Measurements from ENCODE around the gene MSANTD2. TPM values are rescaled to one million over a fixed set of nuclear protein-coding genes. Genes with fewer than 3 reads are reported as not detected.

The MSANTD2 gene
- total and polyA plus RNA-seq, 2 experiments from 2014 or later, result 18.7 to 34.4 TPM

DNA sequence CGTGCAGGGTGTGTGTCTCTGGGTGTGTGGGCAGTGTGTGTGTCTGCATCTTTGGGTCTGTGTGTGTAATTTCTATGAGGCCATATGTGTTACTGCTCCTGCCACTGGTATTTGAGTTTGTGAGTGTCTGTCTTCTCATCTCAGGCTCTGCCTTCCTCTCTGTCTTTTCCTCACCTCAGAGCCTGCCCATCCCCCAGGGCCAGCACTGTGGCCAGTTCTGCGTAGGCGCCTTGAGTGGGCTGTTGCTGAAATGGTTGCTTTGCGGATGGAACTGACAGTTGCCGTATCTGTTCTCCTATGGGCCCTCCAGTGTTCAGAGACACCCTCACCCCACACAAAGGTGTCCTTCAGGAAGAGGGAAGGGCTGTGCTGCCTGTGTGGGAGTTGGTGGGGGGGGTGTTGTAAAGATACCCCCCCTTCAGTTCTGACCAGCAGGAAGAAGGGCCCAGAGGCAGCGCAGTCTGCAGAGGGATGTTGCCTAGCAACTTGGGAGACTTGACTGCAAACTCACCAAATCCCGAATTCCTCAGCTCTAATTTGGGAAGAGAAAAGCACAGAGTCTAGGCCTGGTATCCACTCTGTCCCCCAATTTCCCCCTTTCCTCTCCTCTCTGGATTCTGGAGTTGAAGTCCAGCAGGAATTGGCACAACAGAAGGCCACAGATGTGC, 62.4 kb downstream of the MSANTD2 start:
- Histone ChIP-seq H3F3A (replicated peaks; ENCODE audit: low read depth) (no peaks in the 10 kb centered on the region), H3K4me1 (ENCODE audit: insufficient read depth) (peaks cover 24% of the 10 kb centered on the region), H2AFZ (no peak overlapping the region), H3K27me3 (ENCODE audit: insufficient read depth) (peaks cover 85% of the 10 kb centered on the region), H3K36me3 (ENCODE audit: insufficient read depth) (no peaks in the 10 kb centered on the region), H4K20me1 (replicated peaks; ENCODE audit: insufficient read depth) (peaks cover 11% of the 10 kb centered on the region), H3K27ac (ENCODE audit: low read depth) (no peak overlapping the region), H3K4me3 (no peak overlapping the region), H3K4me2 (no peak overlapping the region), H3K79me2 (replicated peaks; ENCODE audit: insufficient read depth) (no peaks in the 10 kb centered on the region), H3K9me2 (ENCODE audit: insufficient read depth) (no peaks in the 10 kb centered on the region)
- Mint-ChIP-seq H3K27ac (no peak overlapping the region), H3K4me1 (peaks cover 14% of the 10 kb centered on the region), H3K9me3 (no peaks in the 10 kb centered on the region), H3K4me3 (no peak overlapping the region), H3K36me3 (ENCODE audit: low read depth) (no peaks in the 10 kb centered on the region; the same call in 2 of the 3 replicates), H3K27me3 (ENCODE audit: insufficient read depth, low read depth, poor library complexity) (peaks cover 66% of the 10 kb centered on the region)
- TF ChIP-seq, protein P1, sequence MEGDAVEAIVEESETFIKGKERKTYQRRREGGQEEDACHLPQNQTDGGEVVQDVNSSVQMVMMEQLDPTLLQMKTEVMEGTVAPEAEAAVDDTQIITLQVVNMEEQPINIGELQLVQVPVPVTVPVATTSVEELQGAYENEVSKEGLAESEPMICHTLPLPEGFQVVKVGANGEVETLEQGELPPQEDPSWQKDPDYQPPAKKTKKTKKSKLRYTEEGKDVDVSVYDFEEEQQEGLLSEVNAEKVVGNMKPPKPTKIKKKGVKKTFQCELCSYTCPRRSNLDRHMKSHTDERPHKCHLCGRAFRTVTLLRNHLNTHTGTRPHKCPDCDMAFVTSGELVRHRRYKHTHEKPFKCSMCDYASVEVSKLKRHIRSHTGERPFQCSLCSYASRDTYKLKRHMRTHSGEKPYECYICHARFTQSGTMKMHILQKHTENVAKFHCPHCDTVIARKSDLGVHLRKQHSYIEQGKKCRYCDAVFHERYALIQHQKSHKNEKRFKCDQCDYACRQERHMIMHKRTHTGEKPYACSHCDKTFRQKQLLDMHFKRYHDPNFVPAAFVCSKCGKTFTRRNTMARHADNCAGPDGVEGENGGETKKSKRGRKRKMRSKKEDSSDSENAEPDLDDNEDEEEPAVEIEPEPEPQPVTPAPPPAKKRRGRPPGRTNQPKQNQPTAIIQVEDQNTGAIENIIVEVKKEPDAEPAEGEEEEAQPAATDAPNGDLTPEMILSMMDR (conservative IDR thresholded peaks at IDR 0.05; ENCODE audit: low read depth in 2 of 2), result no peak
- TF ChIP-seq ZNF462 (CRISPR knock-in tag; IDR thresholded peaks at IDR 0.05), result no peak
- TF ChIP-seq JUNB (IDR thresholded peaks at IDR 0.05; ENCODE audit: unreplicated experiment), result no peak
- no peak for TF ChIP-seq CREB1 (CRISPR knock-in tag; IDR thresholded peaks at IDR 0.05; ENCODE audit: low read depth)
- no peak for TF ChIP-seq ZNF114 (CRISPR knock-in tag; IDR thresholded peaks at IDR 0.05)
- TF ChIP-seq EZH2phosphoT487 (IDR thresholded peaks at IDR 0.05; ENCODE audit: unreplicated experiment), result no peak
- TF ChIP-seq, protein P2, sequence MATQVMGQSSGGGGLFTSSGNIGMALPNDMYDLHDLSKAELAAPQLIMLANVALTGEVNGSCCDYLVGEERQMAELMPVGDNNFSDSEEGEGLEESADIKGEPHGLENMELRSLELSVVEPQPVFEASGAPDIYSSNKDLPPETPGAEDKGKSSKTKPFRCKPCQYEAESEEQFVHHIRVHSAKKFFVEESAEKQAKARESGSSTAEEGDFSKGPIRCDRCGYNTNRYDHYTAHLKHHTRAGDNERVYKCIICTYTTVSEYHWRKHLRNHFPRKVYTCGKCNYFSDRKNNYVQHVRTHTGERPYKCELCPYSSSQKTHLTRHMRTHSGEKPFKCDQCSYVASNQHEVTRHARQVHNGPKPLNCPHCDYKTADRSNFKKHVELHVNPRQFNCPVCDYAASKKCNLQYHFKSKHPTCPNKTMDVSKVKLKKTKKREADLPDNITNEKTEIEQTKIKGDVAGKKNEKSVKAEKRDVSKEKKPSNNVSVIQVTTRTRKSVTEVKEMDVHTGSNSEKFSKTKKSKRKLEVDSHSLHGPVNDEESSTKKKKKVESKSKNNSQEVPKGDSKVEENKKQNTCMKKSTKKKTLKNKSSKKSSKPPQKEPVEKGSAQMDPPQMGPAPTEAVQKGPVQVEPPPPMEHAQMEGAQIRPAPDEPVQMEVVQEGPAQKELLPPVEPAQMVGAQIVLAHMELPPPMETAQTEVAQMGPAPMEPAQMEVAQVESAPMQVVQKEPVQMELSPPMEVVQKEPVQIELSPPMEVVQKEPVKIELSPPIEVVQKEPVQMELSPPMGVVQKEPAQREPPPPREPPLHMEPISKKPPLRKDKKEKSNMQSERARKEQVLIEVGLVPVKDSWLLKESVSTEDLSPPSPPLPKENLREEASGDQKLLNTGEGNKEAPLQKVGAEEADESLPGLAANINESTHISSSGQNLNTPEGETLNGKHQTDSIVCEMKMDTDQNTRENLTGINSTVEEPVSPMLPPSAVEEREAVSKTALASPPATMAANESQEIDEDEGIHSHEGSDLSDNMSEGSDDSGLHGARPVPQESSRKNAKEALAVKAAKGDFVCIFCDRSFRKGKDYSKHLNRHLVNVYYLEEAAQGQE (IDR thresholded peaks at IDR 0.05; ENCODE audit: unreplicated experiment), result no peak
- no peak for TF ChIP-seq POLR2AphosphoS5 (IDR thresholded peaks at IDR 0.05; ENCODE audit: low read depth)
- TF ChIP-seq STAT1 (IDR thresholded peaks at IDR 0.05; ENCODE audit: unreplicated experiment), result no peak
- TF ChIP-seq ZNF331 (CRISPR knock-in tag; IDR thresholded peaks at IDR 0.05; ENCODE audit: low read depth), result no peak
- no peak for TF ChIP-seq EZH2 (IDR thresholded peaks at IDR 0.05; ENCODE audit: low read depth, unreplicated experiment)
- TF ChIP-seq NANOG (IDR thresholded peaks at IDR 0.05; ENCODE audit: borderline replicate concordance), result no peak
- TF ChIP-seq, protein P3, sequence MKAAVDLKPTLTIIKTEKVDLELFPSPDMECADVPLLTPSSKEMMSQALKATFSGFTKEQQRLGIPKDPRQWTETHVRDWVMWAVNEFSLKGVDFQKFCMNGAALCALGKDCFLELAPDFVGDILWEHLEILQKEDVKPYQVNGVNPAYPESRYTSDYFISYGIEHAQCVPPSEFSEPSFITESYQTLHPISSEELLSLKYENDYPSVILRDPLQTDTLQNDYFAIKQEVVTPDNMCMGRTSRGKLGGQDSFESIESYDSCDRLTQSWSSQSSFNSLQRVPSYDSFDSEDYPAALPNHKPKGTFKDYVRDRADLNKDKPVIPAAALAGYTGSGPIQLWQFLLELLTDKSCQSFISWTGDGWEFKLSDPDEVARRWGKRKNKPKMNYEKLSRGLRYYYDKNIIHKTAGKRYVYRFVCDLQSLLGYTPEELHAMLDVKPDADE (IDR thresholded peaks at IDR 0.05), result no peak
- no peak for DNase-seq (ENCODE audit: low spot score)
- ATAC-seq, result no peak
